Calu3 (cell line): Measurements from ENCODE around the gene CATSPERB. TPM values are rescaled to one million over a fixed set of nuclear protein-coding genes. Genes with fewer than 3 reads are reported as not detected.
A peak's percentile ranks its signal among the peaks of the same experiment; 100 is the strongest.

Experiments used
- Bru-seq: library from RNA; stranded (reverse); fragments of 400-500 nt; gene quantifications from one replicate; lab custom pipeline; 2021; lab: Mats Ljungman, UMichigan
- BruChase-seq, 2 experiments: library from RNA; stranded (reverse); fragments of 400-500 nt; gene quantifications; one replicate each; lab custom pipeline; 2021; lab: Mats Ljungman, UMichigan
- BruUV-seq: library from RNA; stranded (reverse); fragments of 400-500 nt; replicated peaks from 2 replicates; lab custom pipeline; 2021; lab: Mats Ljungman, UMichigan
- CTCF ChIA-PET: fragments of 300-600 bp; sonication (Branson Sonifier 250); formaldehyde crosslinking; loops from one replicate; lab custom pipeline; 2022; ENCODE audit warnings: antibody characterized with exemption; lab: Charles Lee
- DNase-seq: peaks from one replicate; pipeline ENCODE4 v3.0.0; 2022
- H3K27ac Mint-ChIP-seq: one replicate; pipeline ENCODE4 v1.8.0; 2022; ENCODE audit warnings: mixed read lengths; ENCODE audit not compliant: unreplicated experiment
- H3K27me3 Mint-ChIP-seq: one replicate; pipeline ENCODE4 v1.8.0; 2022; ENCODE audit warnings: mixed read lengths; ENCODE audit not compliant: unreplicated experiment
- H3K36me3 Mint-ChIP-seq: one replicate; pipeline ENCODE4 v1.8.0; 2022; ENCODE audit warnings: mild to moderate bottlenecking, moderate library complexity, mixed read lengths; ENCODE audit not compliant: insufficient read depth, unreplicated experiment
- H3K4me1 Mint-ChIP-seq: one replicate; pipeline ENCODE4 v1.8.0; 2022; ENCODE audit warnings: mild to moderate bottlenecking, low read depth, mixed read lengths; ENCODE audit not compliant: unreplicated experiment
- H3K4me3 Mint-ChIP-seq: one replicate; pipeline ENCODE4 v1.8.0; 2022; ENCODE audit warnings: mild to moderate bottlenecking, low read depth, moderate library complexity, mixed read lengths; ENCODE audit not compliant: unreplicated experiment
- H3K9me3 Mint-ChIP-seq: one replicate; pipeline ENCODE4 v1.8.0; 2022; ENCODE audit warnings: low read depth, mixed read lengths; ENCODE audit not compliant: unreplicated experiment
- intact Hi-C: fragments of 100-400 bp; cut with micrococcal nuclease; formaldehyde crosslinking; loops from one replicate; pipeline ENCODE4 v1.10.0; 2022; ENCODE audit not compliant: unreplicated experiment
- long read RNA-seq: library from polyadenylated mRNA; stranded (forward); transcript quantifications from one replicate; pipeline ENCODE4 v2.0.0, GENCODE V29; 2022
- total RNA-seq: library from RNA; stranded (reverse); gene quantifications from 2 replicates; pipeline ENCODE4 v1.2.3, GENCODE V29; 2022
- TF ChIP-seq, protein P1 (sequence below): fragments of 200-600 bp; IDR thresholded peaks from one replicate; pipeline ENCODE4 v1.8.0; 2022; ENCODE audit warnings: antibody characterized with exemption; ENCODE audit not compliant: unreplicated experiment

Gene CATSPERB, protein sequence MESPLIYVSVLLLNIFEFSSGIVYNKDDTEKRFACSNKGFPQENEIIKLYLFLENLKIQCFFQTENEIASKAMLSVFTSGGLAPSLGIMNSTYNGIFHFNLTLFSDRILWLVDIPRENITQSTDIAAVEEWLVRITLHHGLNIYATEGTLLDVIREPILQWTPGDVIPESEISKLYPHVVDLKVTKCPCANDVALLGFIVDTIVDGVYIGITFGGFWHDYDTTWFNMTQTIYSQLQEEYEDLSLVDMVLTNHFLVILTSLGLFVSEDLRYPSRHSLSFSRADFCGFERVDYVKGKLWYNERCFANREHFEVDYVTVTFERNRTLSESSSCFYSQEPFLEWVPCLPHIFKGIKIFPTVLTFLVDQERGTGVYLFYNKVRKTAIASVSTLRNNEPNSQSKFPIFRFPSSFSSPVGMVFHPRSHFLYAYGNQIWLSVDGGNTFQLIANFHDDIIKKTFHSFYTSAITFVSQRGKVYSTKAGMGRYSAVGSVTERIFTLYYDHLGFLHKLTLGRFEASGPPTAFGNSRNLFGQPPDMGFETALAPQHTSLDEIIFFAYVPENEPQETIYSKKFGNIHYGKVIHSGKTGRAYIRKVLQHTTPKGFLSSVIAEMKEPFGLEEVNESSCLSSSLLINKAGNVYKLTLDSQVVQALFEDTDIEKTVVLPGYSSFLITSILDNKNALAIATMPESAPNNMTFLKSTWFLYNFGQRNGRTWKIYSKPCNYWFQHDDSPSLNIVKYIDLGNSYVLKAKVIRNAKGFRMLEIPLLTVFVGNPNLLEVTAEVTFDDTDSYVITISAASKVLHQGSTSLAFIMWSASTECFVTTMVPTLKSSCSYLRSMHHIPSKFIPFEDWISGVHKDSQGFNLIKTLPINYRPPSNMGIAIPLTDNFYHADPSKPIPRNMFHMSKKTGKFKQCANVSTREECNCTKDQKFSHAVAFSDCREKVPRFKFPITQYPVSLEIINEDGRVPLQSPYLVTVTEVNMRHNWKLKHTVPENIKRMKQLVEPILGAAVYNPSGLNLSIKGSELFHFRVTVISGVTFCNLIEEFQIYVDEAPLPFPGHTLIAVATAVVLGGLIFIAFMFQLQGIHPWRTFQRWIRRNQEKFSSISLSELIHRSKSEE
- total RNA-seq (10.2 and 14.3 TPM in 2 replicates), Bru-seq, nascent RNA (percentile 72 among the genes with signal in this experiment), BruChase-seq, experiment 1, labeled RNA remaining after a 6-hour chase (percentile 65 among the genes with signal in this experiment), BruChase-seq, experiment 2, labeled RNA remaining after a 2-hour chase (percentile 72 among the genes with signal in this experiment)
- long read RNA-seq, partial matches to known transcripts: 0 of 6 reads
- long read RNA-seq, other reads (novel, unspliced or antisense): 6 of 6 reads

GRCh38 chr14:91731986-91732385 is at the start of gene CATSPERB:
TSS of gene CATSPERB (minus strand) at chr14:91732086. CDS start at chr14:91729479, 2,607 bp downstream.
- intact Hi-C loops: no loop called here
- TF ChIP-seq, protein P1, sequence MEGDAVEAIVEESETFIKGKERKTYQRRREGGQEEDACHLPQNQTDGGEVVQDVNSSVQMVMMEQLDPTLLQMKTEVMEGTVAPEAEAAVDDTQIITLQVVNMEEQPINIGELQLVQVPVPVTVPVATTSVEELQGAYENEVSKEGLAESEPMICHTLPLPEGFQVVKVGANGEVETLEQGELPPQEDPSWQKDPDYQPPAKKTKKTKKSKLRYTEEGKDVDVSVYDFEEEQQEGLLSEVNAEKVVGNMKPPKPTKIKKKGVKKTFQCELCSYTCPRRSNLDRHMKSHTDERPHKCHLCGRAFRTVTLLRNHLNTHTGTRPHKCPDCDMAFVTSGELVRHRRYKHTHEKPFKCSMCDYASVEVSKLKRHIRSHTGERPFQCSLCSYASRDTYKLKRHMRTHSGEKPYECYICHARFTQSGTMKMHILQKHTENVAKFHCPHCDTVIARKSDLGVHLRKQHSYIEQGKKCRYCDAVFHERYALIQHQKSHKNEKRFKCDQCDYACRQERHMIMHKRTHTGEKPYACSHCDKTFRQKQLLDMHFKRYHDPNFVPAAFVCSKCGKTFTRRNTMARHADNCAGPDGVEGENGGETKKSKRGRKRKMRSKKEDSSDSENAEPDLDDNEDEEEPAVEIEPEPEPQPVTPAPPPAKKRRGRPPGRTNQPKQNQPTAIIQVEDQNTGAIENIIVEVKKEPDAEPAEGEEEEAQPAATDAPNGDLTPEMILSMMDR: no peak
- CTCF ChIA-PET: no interaction called here
- H3K27me3 Mint-ChIP-seq: no peaks in the 10 kb centered on the region
- peaks cover 2% of the 10 kb centered on the region for H3K9me3 Mint-ChIP-seq
- H3K36me3 Mint-ChIP-seq: peaks cover 7% of the 10 kb centered on the region
- BruUV-seq: no TSS peak
- H3K4me1 Mint-ChIP-seq: peaks cover 9% of the 10 kb centered on the region
- DNase-seq: no peak
- no peak within 1 kb of the TSS for H3K4me3 Mint-ChIP-seq
- no peak within 1 kb of the TSS for H3K27ac Mint-ChIP-seq

GRCh38 chr14:91780452-91780851 is 48.6 kb upstream of the CATSPERB start:
- intact Hi-C loops: no loop called here
- TF ChIP-seq, protein P1: no peak
- no TSS peak for BruUV-seq
- DNase-seq: no peak
- Mint-ChIP-seq H3K9me3 (no peaks in the 10 kb centered on the region), H3K4me1 (no peaks in the 10 kb centered on the region), H3K27ac (peak overlapping the region; percentile 33), H3K27me3 (no peaks in the 10 kb centered on the region), H3K36me3 (no peaks in the 10 kb centered on the region), H3K4me3 (no peak overlapping the region)
- CTCF ChIA-PET: no interaction called here

DNA sequence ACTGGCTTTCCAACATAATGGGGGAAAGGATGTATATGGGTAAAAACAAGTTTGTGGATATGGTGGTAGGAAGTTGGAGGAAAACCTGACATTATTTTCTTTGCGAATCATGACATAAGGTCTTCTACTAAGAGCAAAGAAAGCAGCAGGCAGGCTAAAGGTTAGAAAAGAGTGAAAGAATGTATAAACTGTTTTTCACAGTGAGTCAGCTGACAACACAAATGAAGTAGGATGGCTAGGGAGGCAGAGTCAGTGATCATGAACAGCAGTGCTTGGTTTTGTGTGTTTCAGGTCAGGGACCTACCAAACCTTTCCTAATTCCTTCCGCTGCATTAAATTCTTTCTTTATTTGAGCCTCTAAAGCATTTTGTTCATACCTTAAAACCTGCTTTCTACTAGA is 46.3 kb upstream of the CATSPERB start:
- Mint-ChIP-seq H3K9me3 (no peaks in the 10 kb centered on the region), H3K4me3 (no peak overlapping the region), H3K4me1 (peaks cover 6% of the 10 kb centered on the region), H3K36me3 (no peaks in the 10 kb centered on the region), H3K27me3 (no peaks in the 10 kb centered on the region), H3K27ac (no peak overlapping the region)
- TF ChIP-seq, protein P1: no peak
- CTCF ChIA-PET: no interaction called here
- intact Hi-C loops: no loop called here
- DNase-seq: no peak
- BruUV-seq: no TSS peak
